Measurements from ENCODE around the gene SMAD5. TPM values are rescaled to one million over a fixed set of nuclear protein-coding genes. Genes with fewer than 3 reads are reported as not detected.

Gene SMAD5
- polyA plus RNA-seq, 3 donors = 7.9 to 19.2 (median 17.3) TPM

DNA sequence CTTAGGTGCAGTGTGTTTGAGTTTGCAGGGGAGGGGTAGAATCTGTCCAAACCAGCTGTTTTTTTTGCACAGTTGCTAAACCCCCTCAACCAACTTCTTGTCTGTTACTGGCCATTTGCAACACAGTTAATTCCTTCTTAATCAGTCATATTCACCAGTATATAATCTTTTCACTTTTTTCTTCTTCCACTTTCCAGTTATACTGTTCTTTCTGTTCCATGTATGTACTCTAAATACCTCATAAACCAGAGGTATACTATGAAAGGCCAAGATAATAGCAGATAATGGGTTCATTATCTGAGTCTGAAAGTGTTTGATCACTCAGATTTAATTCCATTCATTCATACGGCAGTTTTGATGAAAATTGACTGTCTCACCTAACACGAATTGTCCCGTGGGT, 11.1 kb downstream of the SMAD5 start:
- Histone ChIP-seq H3K4me1 (ENCODE audit: control insufficient read depth in 1 of 2, insufficient read depth in 2 of 2, low read length in 2 of 2) (no peaks in the 10 kb centered on the region), H2AFZ (ENCODE audit: insufficient read depth, low read depth, low read length, poor library complexity, severe bottlenecking) (no peak overlapping the region), H3K36me3 (replicated peaks in 1 of 2; ENCODE audit: control insufficient read depth in 1 of 2, insufficient read depth in 2 of 2, low read length in 2 of 2) (peaks cover 0 to under 1% of the 10 kb centered on the region in 2 donors), H3K4me2 (replicated peaks; ENCODE audit: extremely low read depth, low read length, poor library complexity, severe bottlenecking) (no peak overlapping the region), H4K20me1 (ENCODE audit: insufficient read depth, low read length) (peaks cover 97% of the 10 kb centered on the region), H3K79me2 (ENCODE audit: insufficient read depth, low read length) (peaks cover 90% of the 10 kb centered on the region), H3K27ac (ENCODE audit: low read depth in 1 of 2, low read length in 2 of 2) (no peak overlapping the region), H3K9me3 (replicated peaks in 1 of 2; ENCODE audit: control insufficient read depth in 1 of 2, insufficient read depth in 1 of 2, low read length in 2 of 2) (no peaks in the 10 kb centered on the region), H3K4me3 (replicated peaks in 1 of 3; ENCODE audit: low read depth in 2 of 3, low read length in 3 of 3) (no peak overlapping the region), H3K9ac (ENCODE audit: insufficient read depth, low read length, poor library complexity, severe bottlenecking) (no peak overlapping the region), H3K27me3 (ENCODE audit: control insufficient read depth in 2 of 2, insufficient read depth in 2 of 2, low read length in 2 of 2) (no peaks in the 10 kb centered on the region)
- H3K36me3 Mint-ChIP-seq = peaks cover 2 to 10% of the 10 kb centered on the region in 2 donors
- no peaks in the 10 kb centered on the region for H3K27me3 Mint-ChIP-seq (ENCODE audit: low read depth in 3 of 3)
- H3K27ac Mint-ChIP-seq = no peak overlapping the region
- peaks cover 2% of the 10 kb centered on the region for H3K4me1 Mint-ChIP-seq
- DNase-seq = no peak
- TF ChIP-seq, protein P1, sequence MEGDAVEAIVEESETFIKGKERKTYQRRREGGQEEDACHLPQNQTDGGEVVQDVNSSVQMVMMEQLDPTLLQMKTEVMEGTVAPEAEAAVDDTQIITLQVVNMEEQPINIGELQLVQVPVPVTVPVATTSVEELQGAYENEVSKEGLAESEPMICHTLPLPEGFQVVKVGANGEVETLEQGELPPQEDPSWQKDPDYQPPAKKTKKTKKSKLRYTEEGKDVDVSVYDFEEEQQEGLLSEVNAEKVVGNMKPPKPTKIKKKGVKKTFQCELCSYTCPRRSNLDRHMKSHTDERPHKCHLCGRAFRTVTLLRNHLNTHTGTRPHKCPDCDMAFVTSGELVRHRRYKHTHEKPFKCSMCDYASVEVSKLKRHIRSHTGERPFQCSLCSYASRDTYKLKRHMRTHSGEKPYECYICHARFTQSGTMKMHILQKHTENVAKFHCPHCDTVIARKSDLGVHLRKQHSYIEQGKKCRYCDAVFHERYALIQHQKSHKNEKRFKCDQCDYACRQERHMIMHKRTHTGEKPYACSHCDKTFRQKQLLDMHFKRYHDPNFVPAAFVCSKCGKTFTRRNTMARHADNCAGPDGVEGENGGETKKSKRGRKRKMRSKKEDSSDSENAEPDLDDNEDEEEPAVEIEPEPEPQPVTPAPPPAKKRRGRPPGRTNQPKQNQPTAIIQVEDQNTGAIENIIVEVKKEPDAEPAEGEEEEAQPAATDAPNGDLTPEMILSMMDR (IDR thresholded peaks at IDR 0.05) = no peak
- H3K4me3 Mint-ChIP-seq = no peak overlapping the region
- WGBS (ENCODE audit: insufficient coverage) = no CpG with 5 or more reads among the region's 3 CpGs
- intact Hi-C loops (cut with micrococcal nuclease) = no loop called here
- no peaks in the 10 kb centered on the region for H3K9me3 Mint-ChIP-seq

GRCh38 chr5:136145030-136145429, 12.4 kb downstream of the SMAD5 start:
- peaks cover 3 to 7% of the 10 kb centered on the region in 2 donors for H3K4me1 ChIP-seq (ENCODE audit: control insufficient read depth in 1 of 2, insufficient read depth in 2 of 2, low read length in 2 of 2)
- WGBS (ENCODE audit: insufficient coverage) = no CpG with 5 or more reads among the region's 2 CpGs
- H2AFZ ChIP-seq (ENCODE audit: insufficient read depth, low read depth, low read length, poor library complexity, severe bottlenecking) = no peak overlapping the region
- no peak for DNase-seq
- H3K4me3 ChIP-seq (replicated peaks in 1 of 3; ENCODE audit: low read depth in 2 of 3, low read length in 3 of 3) = no peak overlapping the region
- H3K9me3 ChIP-seq (replicated peaks in 1 of 2; ENCODE audit: control insufficient read depth in 1 of 2, insufficient read depth in 1 of 2, low read length in 2 of 2) = no peaks in the 10 kb centered on the region
- peaks cover 88% of the 10 kb centered on the region for H3K79me2 ChIP-seq (ENCODE audit: insufficient read depth, low read length)
- intact Hi-C loops (cut with micrococcal nuclease) = no loop called here
- H3K27ac Mint-ChIP-seq = no peak overlapping the region
- H3K9me3 Mint-ChIP-seq = no peaks in the 10 kb centered on the region
- H3K36me3 Mint-ChIP-seq = peaks cover 2 to 7% of the 10 kb centered on the region in 2 donors
- H3K27ac ChIP-seq (ENCODE audit: low read depth in 1 of 2, low read length in 2 of 2) = no peak overlapping the region
- peaks cover 87% of the 10 kb centered on the region for H4K20me1 ChIP-seq (ENCODE audit: insufficient read depth, low read length)
- H3K4me1 Mint-ChIP-seq = peaks cover 12% of the 10 kb centered on the region
- H3K36me3 ChIP-seq (replicated peaks in 1 of 2; ENCODE audit: control insufficient read depth in 1 of 2, insufficient read depth in 2 of 2, low read length in 2 of 2) = peaks cover 0 to 4% of the 10 kb centered on the region in 2 donors
- H3K4me3 Mint-ChIP-seq = no peak overlapping the region
- no peaks in the 10 kb centered on the region for H3K27me3 ChIP-seq (ENCODE audit: control insufficient read depth in 2 of 2, insufficient read depth in 2 of 2, low read length in 2 of 2)
- no peak overlapping the region for H3K9ac ChIP-seq (ENCODE audit: insufficient read depth, low read length, poor library complexity, severe bottlenecking)
- no peak overlapping the region for H3K4me2 ChIP-seq (replicated peaks; ENCODE audit: extremely low read depth, low read length, poor library complexity, severe bottlenecking)
- no peaks in the 10 kb centered on the region for H3K27me3 Mint-ChIP-seq (ENCODE audit: low read depth in 3 of 3)
- TF ChIP-seq, protein P1 (IDR thresholded peaks at IDR 0.05) = no peak

Data from CD14-positive monocyte (primary cell).